B cell (primary cell): ENCODE data around the gene PHACTR1.

Experiments used
- CTCF ChIP-seq: fragments of 200-600 bp; IDR thresholded peaks from one replicate; pipeline ENCODE4 v1.8.0; 2022; ENCODE audit warnings: antibody characterized with exemption, mild to moderate bottlenecking
- EZH2 ChIP-seq: IDR thresholded peaks from 2 replicates; pipeline ENCODE4 v1.6.1; 2012; ENCODE audit warnings: borderline replicate concordance, low read depth, mild to moderate bottlenecking, moderate library complexity, low read length; ENCODE audit not compliant: insufficient read depth, poor library complexity, severe bottlenecking

- no peak for TF ChIP-seq CTCF
- TF ChIP-seq EZH2 = no peak
These were observed 521.5 kb downstream of the PHACTR1 start for GRCh38 chr6:13238017-13238416.
